Colonic mucosa (tissue), 4 donors: Measurements from ENCODE around the gene EPHB2. TPM values are rescaled to one million over a fixed set of nuclear protein-coding genes. Genes with fewer than 3 reads are reported as not detected.

ENCODE experiments used
- DNase-seq: peaks from one replicate; pipeline ENCODE4 v3.0.0-alpha.2; 2020
- H3K27ac ChIP-seq: fragments of 200-600 bp; one replicate; pipeline ENCODE4 v1.8.0; 2021
- H3K27me3 ChIP-seq: fragments of 200-600 bp; one replicate; pipeline ENCODE4 v1.8.0; 2021
- H3K36me3 ChIP-seq: fragments of 200-600 bp; one replicate; pipeline ENCODE4 v1.8.0; 2021
- H3K4me1 ChIP-seq: fragments of 200-600 bp; one replicate; pipeline ENCODE4 v1.8.0; 2021; ENCODE audit warnings: mild to moderate bottlenecking
- H3K4me3 ChIP-seq: fragments of 200-600 bp; one replicate; pipeline ENCODE4 v1.8.0; 2021
- H3K9ac ChIP-seq, 2 donors: one replicate each; pipeline ENCODE4 v1.7.0; 2013; ENCODE audit warnings: control low read depth in 2 of 2, low read depth in 2 of 2, low read length in 2 of 2
- H3K9me3 ChIP-seq: fragments of 200-600 bp; one replicate; pipeline ENCODE4 v1.8.0; 2021
- intact Hi-C: fragments of 100-400 bp; cut with DNase I; formaldehyde crosslinking; loops from one replicate; pipeline ENCODE4 v1.14.1; 2022
- total RNA-seq, 2 donors: library from RNA; stranded (reverse); fragmentation: NEBNext Ultra II Directional in 1 of 2; extraction: Animal tissue kit (Norgen Biotek cat#: 25700) in 1 of 2; gene quantifications; one replicate each; pipeline ENCODE4 v1.2.1, GENCODE V29; 2021
- TF ChIP-seq, protein P1 (sequence below): fragments of 200-600 bp; IDR thresholded peaks from one replicate; pipeline ENCODE4 v1.8.0; 2022; ENCODE audit warnings: antibody characterized with exemption, mild to moderate bottlenecking
- donor health status: healthy.
- donor health status: DM: no; HTN: no; CAD: no.
- donor health status: DM: no; HTN: no; CAD: no.

Gene EPHB2
- total RNA-seq, 2 donors from 2014 or later = 71.9 to 150 TPM

DNA sequence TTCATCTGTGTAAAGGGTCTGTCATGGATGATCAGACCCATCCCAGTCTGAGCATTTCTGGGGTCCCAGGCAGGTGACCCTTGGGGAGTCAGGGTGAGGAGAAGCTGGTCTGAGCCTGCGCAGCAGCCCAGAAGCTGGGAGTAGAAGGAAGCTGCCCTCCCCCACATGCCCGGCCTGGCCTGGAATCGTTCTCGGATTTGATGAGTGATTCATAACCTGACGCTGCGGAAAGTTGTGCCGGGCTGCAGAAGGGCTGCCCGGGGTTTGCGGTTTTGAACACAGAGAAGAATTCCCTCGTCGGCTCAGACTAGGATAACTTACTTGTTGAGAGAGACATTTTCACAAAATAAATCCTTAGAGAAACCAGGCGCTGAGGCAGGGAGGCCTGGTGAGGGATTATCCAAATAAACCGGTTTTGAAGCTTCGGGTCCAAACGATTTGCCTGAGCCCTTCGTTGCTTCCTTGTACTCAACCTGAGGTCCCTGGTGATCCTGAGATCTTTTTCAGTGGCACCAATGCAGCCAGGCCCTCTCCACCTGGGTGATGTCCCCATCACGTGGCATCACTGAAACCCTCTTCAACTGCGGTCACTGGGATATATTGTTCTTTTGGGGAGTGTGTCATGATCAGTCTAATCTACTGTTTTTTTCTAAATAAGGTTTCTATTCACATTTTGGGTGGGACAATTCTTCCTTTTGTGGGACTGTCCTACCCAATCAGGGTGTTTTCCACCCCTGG lies 29.2 kb downstream of the EPHB2 start:
- Histone ChIP-seq H3K27ac (no peak overlapping the region), H3K27me3 (no peaks in the 10 kb centered on the region), H3K9me3 (no peaks in the 10 kb centered on the region), H3K9ac (no peak overlapping the region), H3K4me1 (no peaks in the 10 kb centered on the region), H3K4me3 (no peak overlapping the region), H3K36me3 (no peaks in the 10 kb centered on the region)
- intact Hi-C loops = no loop called here
- DNase-seq = no peak
- TF ChIP-seq, protein P1, sequence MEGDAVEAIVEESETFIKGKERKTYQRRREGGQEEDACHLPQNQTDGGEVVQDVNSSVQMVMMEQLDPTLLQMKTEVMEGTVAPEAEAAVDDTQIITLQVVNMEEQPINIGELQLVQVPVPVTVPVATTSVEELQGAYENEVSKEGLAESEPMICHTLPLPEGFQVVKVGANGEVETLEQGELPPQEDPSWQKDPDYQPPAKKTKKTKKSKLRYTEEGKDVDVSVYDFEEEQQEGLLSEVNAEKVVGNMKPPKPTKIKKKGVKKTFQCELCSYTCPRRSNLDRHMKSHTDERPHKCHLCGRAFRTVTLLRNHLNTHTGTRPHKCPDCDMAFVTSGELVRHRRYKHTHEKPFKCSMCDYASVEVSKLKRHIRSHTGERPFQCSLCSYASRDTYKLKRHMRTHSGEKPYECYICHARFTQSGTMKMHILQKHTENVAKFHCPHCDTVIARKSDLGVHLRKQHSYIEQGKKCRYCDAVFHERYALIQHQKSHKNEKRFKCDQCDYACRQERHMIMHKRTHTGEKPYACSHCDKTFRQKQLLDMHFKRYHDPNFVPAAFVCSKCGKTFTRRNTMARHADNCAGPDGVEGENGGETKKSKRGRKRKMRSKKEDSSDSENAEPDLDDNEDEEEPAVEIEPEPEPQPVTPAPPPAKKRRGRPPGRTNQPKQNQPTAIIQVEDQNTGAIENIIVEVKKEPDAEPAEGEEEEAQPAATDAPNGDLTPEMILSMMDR = no peak

DNA sequence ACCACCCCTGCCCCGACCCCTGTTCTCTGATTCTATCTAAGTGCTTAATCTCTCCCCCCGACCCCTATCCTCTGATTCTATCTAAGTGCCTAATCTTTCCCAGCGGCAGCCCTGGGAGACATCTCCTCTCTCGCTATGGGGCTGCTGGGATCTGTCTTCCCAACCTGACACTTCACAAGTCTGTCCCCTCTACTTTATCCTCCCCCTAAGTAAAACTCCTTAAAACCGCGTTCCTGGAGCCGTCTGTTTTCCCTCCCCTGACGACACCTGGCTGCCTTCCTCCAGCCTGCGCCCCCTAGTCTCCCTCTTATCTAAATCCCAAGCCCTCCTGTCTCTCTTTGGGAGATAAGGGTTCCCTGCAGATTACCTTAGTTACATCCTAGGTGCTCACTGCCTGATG lies 30.5 kb downstream of the EPHB2 start:
- Histone ChIP-seq H3K27ac (no peak overlapping the region), H3K9ac (no peak overlapping the region), H3K4me1 (peaks cover 4% of the 10 kb centered on the region), H3K27me3 (no peaks in the 10 kb centered on the region), H3K36me3 (no peaks in the 10 kb centered on the region), H3K4me3 (no peak overlapping the region), H3K9me3 (no peaks in the 10 kb centered on the region)
- TF ChIP-seq, protein P1 = no peak
- intact Hi-C loops = no loop called here
- no peak for DNase-seq

DNA sequence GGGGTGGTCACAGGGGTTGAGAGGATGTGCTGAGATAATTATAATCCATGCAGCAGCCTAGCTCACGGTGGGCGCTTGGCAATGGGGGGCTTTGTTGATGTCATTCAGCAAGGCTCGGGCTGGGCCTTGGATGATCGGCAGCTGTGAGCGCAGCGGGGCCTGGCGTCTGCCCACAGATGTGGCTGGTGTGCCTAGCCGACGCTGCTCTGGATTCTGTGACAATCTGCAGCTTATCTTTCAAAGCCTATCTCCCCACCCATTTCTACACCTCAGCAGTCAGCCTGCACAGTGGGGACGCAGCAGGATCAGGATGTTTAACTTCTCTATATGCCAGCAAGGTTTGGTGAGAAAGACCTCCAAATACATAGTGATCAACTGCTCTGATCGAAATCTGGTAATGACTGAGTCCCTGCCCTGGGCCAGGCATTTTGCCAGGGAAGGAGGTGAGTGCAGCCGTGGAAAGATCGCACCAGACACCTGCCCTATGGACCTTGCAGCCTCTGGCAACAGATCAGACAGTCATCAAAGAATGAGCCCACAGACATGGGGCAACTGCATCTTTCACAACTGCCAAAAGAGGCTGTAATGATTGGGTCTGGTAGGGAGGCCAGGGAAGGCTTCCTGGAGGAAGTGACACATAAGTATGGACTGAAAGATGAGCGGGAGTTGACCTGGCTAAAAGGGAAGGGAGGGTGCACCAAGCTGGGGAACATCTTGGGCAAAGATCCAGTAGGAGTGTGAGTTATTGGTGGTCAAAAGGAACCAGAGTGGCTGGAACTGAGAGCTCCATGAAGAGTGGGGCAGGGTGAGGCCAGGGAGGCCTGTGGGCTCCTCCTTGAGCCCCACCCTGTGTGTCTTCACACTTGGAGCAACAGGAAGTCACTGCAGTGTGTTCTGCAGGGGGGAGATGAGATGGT lies 35.3 kb downstream of the EPHB2 start:
- Histone ChIP-seq H3K9me3 (no peaks in the 10 kb centered on the region), H3K36me3 (no peaks in the 10 kb centered on the region), H3K4me3 (no peak overlapping the region), H3K27me3 (no peaks in the 10 kb centered on the region), H3K27ac (peak overlapping the region; percentile 3), H3K4me1 (peaks cover 11% of the 10 kb centered on the region), H3K9ac (peak overlapping the region in 1 of 2 donors; percentile 41)
- intact Hi-C loops = no loop called here
- peak; percentile 83 for DNase-seq
- TF ChIP-seq, protein P1 = no peak

DNA sequence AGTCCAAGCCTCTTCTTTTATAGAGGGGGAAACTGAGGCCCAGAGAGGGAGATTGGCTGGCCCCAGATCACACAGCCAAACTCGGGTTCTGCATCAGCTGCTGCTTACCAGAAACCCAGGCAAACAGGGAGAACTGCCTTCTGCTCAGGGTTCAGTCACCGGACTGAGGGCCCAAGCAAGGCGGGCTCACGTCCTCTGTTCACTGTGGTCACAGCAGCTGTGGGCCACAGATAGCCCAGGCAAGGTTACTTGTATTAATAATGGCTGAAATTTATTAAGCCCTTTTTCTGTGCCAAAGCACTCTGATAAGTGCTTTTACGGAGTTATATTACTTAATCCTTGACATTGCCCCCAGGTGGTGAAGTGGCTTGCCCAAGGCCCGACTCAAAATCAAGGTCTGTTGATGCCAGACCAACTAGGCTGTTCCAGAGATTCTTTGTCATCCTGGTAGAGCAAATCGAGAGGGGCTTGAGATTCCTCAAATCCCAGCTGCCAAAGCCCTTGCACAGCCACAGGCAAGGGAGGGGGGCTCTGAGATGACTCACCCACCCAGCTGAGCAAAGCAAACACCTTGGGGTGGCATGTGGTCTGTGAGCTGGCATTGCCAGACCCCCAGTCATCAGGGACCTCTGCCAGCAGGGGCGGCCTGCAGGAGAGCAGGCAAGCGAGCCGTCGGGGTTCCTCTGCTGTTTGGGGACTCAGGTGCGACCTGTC lies 36.5 kb downstream of the EPHB2 start:
- Histone ChIP-seq H3K27me3 (no peaks in the 10 kb centered on the region), H3K27ac (no peak overlapping the region), H3K36me3 (no peaks in the 10 kb centered on the region), H3K4me3 (no peak overlapping the region), H3K4me1 (peaks cover 11% of the 10 kb centered on the region), H3K9me3 (no peaks in the 10 kb centered on the region), H3K9ac (no peak overlapping the region)
- no peak for DNase-seq
- intact Hi-C loops = no loop called here
- TF ChIP-seq, protein P1 = no peak

DNA sequence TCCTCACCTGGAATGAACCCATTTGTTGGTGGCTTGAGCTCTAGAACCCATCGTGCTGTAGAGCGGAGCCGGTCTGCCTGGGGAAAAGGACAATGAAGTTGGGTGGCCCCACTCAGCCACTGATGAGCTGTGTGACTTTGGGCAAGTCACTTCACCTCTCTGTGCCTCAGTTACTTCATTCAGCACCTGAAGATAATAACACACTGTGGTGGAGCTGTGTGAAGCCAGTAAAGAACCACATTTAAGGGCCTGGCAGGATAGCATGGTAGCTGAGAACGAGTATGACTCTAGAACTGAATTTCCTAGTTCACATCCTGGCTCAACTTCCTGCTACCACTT lies 37.1 kb downstream of the EPHB2 start:
- Histone ChIP-seq H3K4me3 (no peak overlapping the region), H3K27ac (no peak overlapping the region), H3K9ac (no peak overlapping the region), H3K36me3 (no peaks in the 10 kb centered on the region), H3K4me1 (peaks cover 11% of the 10 kb centered on the region), H3K9me3 (no peaks in the 10 kb centered on the region), H3K27me3 (no peaks in the 10 kb centered on the region)
- intact Hi-C loops = no loop called here
- DNase-seq = no peak
- TF ChIP-seq, protein P1 = no peak
